GM18907 (cell line): ENCODE data around the gene LPP.

Experiments
- ATAC-seq: cut with Tn5 transposase; IDR thresholded peaks from one replicate; pipeline ENCODE4 v1.9.1; 2021; ENCODE audit warnings: mild to moderate bottlenecking, moderate library complexity; ENCODE audit not compliant: unreplicated experiment

LPP gene

GRCh38 chr3:188246905-188247304 is 92.9 kb downstream of the LPP start:
- no peak for ATAC-seq

- ATAC-seq: no peak
These were observed 94.1 kb downstream of the LPP start for GRCh38 chr3:188248036-188248561.

- ATAC-seq: no peak
These were observed 99.3 kb downstream of the LPP start for GRCh38 chr3:188253123-188253793.

GRCh38 chr3:188253800-188254452 is 100.0 kb downstream of the LPP start:
- ATAC-seq: no peak

- no peak for ATAC-seq
These were observed 100.6 kb downstream of the LPP start for GRCh38 chr3:188254520-188255070.

GRCh38 chr3:188255190-188255589 is 101.2 kb downstream of the LPP start:
- no peak for ATAC-seq

GRCh38 chr3:188256758-188257157 is 102.8 kb downstream of the LPP start:
- no peak for ATAC-seq

- no peak for ATAC-seq
These were observed 103.5 kb downstream of the LPP start for GRCh38 chr3:188257384-188258026.

GRCh38 chr3:188259191-188259590 is 105.2 kb downstream of the LPP start:
- ATAC-seq: no peak

GRCh38 chr3:188259596-188259995 is 105.6 kb downstream of the LPP start:
- ATAC-seq: no peak

GRCh38 chr3:188261011-188261410 is 107.1 kb downstream of the LPP start:
- ATAC-seq: no peak

GRCh38 chr3:188262488-188262887 is 108.5 kb downstream of the LPP start:
- ATAC-seq: no peak

- ATAC-seq: no peak
These were observed 109.1 kb downstream of the LPP start for GRCh38 chr3:188262913-188263683.

GRCh38 chr3:188264226-188265207 is 110.6 kb downstream of the LPP start:
- ATAC-seq: no peak

GRCh38 chr3:188266562-188267274 is 112.8 kb downstream of the LPP start:
- no peak for ATAC-seq

- no peak for ATAC-seq
These were observed 113.9 kb downstream of the LPP start for GRCh38 chr3:188267790-188268335.

GRCh38 chr3:188268336-188268735 is 114.4 kb downstream of the LPP start:
- no peak for ATAC-seq

GRCh38 chr3:188269040-188269439 is 115.1 kb downstream of the LPP start:
- ATAC-seq: no peak
